Liver (tissue), 9 donors: ENCODE results near the gene SH3PXD2A. TPM values are rescaled to one million over a fixed set of nuclear protein-coding genes. Genes with fewer than 3 reads are reported as not detected.

ENCODE experiments used
- DNase-seq: peaks from one replicate; pipeline ENCODE4 v3.0.0-alpha.2; 2017; ENCODE audit warnings: low spot score
- H3K27ac ChIP-seq, 2 donors: one replicate each; pipeline ENCODE4 v1.7.0; 2013; ENCODE audit warnings: inconsistent platforms in 2 of 2, low read length in 2 of 2, control low read depth in 1 of 2, low read depth in 1 of 2, mild to moderate bottlenecking in 1 of 2
- H3K27me3 ChIP-seq, 4 donors: one replicate each; pipeline versions ENCODE4 v1.6.1 to v1.7.0; 2013; ENCODE audit warnings: low read length in 3 of 4, inconsistent platforms in 1 of 4, mild to moderate bottlenecking in 1 of 4, moderate library complexity in 1 of 4; ENCODE audit not compliant: control insufficient read depth in 4 of 4, insufficient read depth in 4 of 4
- H3K36me3 ChIP-seq, 4 donors: one replicate each; pipeline versions ENCODE4 v1.6.1 to v1.7.0; 2013; ENCODE audit warnings: low read length in 3 of 4, mild to moderate bottlenecking in 3 of 4, low read depth in 1 of 4, moderate library complexity in 1 of 4; ENCODE audit not compliant: control insufficient read depth in 4 of 4, insufficient read depth in 3 of 4
- H3K4me1 ChIP-seq, 4 donors: one replicate each; pipeline versions ENCODE4 v1.6.1 to v1.7.0; 2013; ENCODE audit warnings: low read length in 3 of 4, mild to moderate bottlenecking in 3 of 4, moderate library complexity in 1 of 4; ENCODE audit not compliant: control insufficient read depth in 4 of 4, insufficient read depth in 4 of 4
- H3K4me3 ChIP-seq, 3 donors: one replicate each; pipeline versions ENCODE4 v1.6.1 to v1.7.0; 2013; ENCODE audit warnings: low read length in 3 of 3, control low read depth in 1 of 3, low read depth in 1 of 3, mild to moderate bottlenecking in 1 of 3
- H3K9ac ChIP-seq, 2 donors: one replicate each; pipeline ENCODE4 v1.7.0; 2013; ENCODE audit warnings: low read length in 2 of 2, mild to moderate bottlenecking in 2 of 2, moderate library complexity in 2 of 2, control low read depth in 1 of 2, low read depth in 1 of 2
- H3K9me3 ChIP-seq, 4 donors: one replicate each; pipeline versions ENCODE4 v1.6.1 to v1.7.0; 2013; ENCODE audit warnings: low read length in 3 of 4; ENCODE audit not compliant: control insufficient read depth in 4 of 4
- FOXA1 ChIP-seq: IDR thresholded peaks from 2 replicates; pipeline ENCODE4 v1.6.1; 2016; ENCODE audit warnings: antibody characterized with exemption
- GABPA ChIP-seq, 2 donors: IDR thresholded peaks in 1 of 2; conservative IDR thresholded peaks in 1 of 2; 2 replicates each; pipeline ENCODE4 v1.6.1; 2016; ENCODE audit warnings: antibody characterized with exemption in 2 of 2, mild to moderate bottlenecking in 1 of 2, moderate library complexity in 1 of 2
- HNF4A ChIP-seq, 2 donors: conservative IDR thresholded peaks; 2 replicates each; pipeline ENCODE4 v1.6.1; 2016; ENCODE audit warnings: antibody characterized with exemption in 2 of 2, mild to moderate bottlenecking in 2 of 2
- JUND ChIP-seq, 2 donors: IDR thresholded peaks; 2 replicates each; pipeline ENCODE4 v1.6.1; 2016; ENCODE audit warnings: antibody characterized with exemption in 2 of 2
- NR2F2 ChIP-seq: IDR thresholded peaks from 2 replicates; pipeline ENCODE4 v1.6.1; 2016; ENCODE audit warnings: antibody characterized with exemption
- RAD21 ChIP-seq, 2 donors: IDR thresholded peaks; 2 replicates each; pipeline ENCODE4 v1.6.1; 2016; ENCODE audit warnings: antibody characterized with exemption in 2 of 2, mild to moderate bottlenecking in 2 of 2
- RXRA ChIP-seq, 2 donors: IDR thresholded peaks; 2 replicates each; pipeline ENCODE4 v1.6.1; 2017 to 2018; ENCODE audit warnings: antibody characterized with exemption in 2 of 2, mild to moderate bottlenecking in 1 of 2
- SP1 ChIP-seq: IDR thresholded peaks from 2 replicates; pipeline ENCODE4 v1.6.1; 2018; ENCODE audit warnings: antibody characterized with exemption, mild to moderate bottlenecking
- TAF1 ChIP-seq: conservative IDR thresholded peaks from 2 replicates; pipeline ENCODE4 v1.6.1; 2016; ENCODE audit warnings: antibody characterized with exemption, mild to moderate bottlenecking
- YY1 ChIP-seq: IDR thresholded peaks from 2 replicates; pipeline ENCODE4 v1.6.1; 2016; ENCODE audit warnings: antibody characterized with exemption, mild to moderate bottlenecking
- WGBS: extraction: QIAGEN DNeasy Blood & Tissue Kit; methylation state at CpG from one replicate; pipeline ENCODE4 v1.1.7; 2013; 5-methylcytosine and 5-hydroxymethylcytosine counted together
- polyA plus RNA-seq, 2 donors: library from polyadenylated mRNA; stranded (reverse) in 1 of 2; unstranded in 1 of 2; fragments of 200-250 nt in 1 of 2; fragments of >200 nt in 1 of 2; fragmentation: Nextera tagmentation in 1 of 2; extraction: Ambion mirVana in 1 of 2; gene quantifications; one replicate each; pipeline versions ENCODE4 v1.2.1 to v1.2.3, GENCODE V29; 2013 to 2015
- total RNA-seq, 2 donors: library from RNA; depleted of rRNA; stranded (reverse); fragments of >200 nt; gene quantifications; one replicate each; pipeline ENCODE4 v1.2.3, GENCODE V29; 2014
- TF ChIP-seq, protein P1 (sequence below): IDR thresholded peaks from 2 replicates; pipeline ENCODE4 v1.6.1; 2016; ENCODE audit warnings: antibody characterized with exemption, mild to moderate bottlenecking
- TF ChIP-seq, protein P2 (sequence below): fragments of 150-350 bp; IDR thresholded peaks from 2 replicates; pipeline ENCODE4 v1.5.1; 2017; ENCODE audit warnings: improper control_type of control experiment, low read depth, low read length; ENCODE audit not compliant: missing input control
- TF ChIP-seq, protein P3 (sequence below): IDR thresholded peaks from 2 replicates; pipeline ENCODE4 v1.6.1; 2016; ENCODE audit warnings: antibody characterized with exemption
- TF ChIP-seq, protein P4 (sequence below): IDR thresholded peaks from 2 replicates; pipeline ENCODE4 v1.6.1; 2016; ENCODE audit warnings: antibody characterized with exemption
- donor health status: healthy.
- donor health status: healthy.
- donor health status: healthy.
- donor health status: healthy.
- donor health status: healthy.

SH3PXD2A gene
- total and polyA plus RNA-seq, 4 donors, result 0.82 to 5.5 (median 3.9) TPM

DNA sequence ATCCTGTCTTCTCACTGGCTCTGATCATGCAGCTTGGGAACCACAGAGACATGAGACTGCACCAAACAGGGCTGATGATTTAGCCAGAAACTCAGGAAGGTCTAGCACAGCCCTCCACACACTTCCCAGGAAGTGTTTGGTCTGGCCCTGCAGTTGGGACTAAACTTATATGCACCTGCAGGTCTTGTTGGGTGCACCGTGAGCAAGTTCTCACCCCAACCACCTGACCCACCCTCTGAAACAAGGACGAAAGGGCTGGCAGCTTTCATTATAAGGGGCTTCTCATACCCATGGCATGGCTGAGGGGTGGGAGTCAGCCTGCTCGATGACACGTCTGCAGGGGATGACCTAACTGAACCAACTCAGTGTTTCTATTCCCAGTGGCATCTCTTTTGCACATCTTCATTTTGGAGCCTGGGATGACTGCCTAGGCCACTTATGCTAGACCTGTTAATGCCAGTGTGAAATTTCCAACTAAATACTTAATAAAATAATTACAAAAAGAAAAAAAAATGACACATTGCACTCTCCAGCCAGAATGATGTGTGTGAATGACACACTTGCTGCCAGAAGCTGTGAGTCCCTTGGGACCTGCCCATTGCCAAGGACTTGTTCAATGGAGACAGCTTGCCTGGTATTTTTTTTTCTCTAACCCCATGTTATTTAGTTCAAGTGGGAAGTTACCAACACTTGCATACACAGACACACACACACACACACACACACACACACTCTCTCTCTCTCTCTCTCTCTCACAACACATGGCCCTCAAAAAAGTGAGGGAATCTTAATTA lies 259.2 kb downstream of the SH3PXD2A start:
- Histone ChIP-seq H3K4me3 (no peak overlapping the region), H3K9me3 (no peaks in the 10 kb centered on the region), H3K27ac (no peak overlapping the region), H3K9ac (no peak overlapping the region), H3K27me3 (no peaks in the 10 kb centered on the region), H3K36me3 (peaks cover 0 to 1% (median 0%) of the 10 kb centered on the region in 4 donors), H3K4me1 (no peaks in the 10 kb centered on the region)
- DNase-seq, result no peak
- TF ChIP-seq RXRA (IDR thresholded peaks at IDR 0.05) (no peak), NR2F2 (no peak), JUND (IDR thresholded peaks at IDR 0.05) (no peak)
- TF ChIP-seq, protein P1, sequence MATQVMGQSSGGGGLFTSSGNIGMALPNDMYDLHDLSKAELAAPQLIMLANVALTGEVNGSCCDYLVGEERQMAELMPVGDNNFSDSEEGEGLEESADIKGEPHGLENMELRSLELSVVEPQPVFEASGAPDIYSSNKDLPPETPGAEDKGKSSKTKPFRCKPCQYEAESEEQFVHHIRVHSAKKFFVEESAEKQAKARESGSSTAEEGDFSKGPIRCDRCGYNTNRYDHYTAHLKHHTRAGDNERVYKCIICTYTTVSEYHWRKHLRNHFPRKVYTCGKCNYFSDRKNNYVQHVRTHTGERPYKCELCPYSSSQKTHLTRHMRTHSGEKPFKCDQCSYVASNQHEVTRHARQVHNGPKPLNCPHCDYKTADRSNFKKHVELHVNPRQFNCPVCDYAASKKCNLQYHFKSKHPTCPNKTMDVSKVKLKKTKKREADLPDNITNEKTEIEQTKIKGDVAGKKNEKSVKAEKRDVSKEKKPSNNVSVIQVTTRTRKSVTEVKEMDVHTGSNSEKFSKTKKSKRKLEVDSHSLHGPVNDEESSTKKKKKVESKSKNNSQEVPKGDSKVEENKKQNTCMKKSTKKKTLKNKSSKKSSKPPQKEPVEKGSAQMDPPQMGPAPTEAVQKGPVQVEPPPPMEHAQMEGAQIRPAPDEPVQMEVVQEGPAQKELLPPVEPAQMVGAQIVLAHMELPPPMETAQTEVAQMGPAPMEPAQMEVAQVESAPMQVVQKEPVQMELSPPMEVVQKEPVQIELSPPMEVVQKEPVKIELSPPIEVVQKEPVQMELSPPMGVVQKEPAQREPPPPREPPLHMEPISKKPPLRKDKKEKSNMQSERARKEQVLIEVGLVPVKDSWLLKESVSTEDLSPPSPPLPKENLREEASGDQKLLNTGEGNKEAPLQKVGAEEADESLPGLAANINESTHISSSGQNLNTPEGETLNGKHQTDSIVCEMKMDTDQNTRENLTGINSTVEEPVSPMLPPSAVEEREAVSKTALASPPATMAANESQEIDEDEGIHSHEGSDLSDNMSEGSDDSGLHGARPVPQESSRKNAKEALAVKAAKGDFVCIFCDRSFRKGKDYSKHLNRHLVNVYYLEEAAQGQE, result no peak
- 94% methylated on average over 4 of the region's 4 CpGs for WGBS

DNA sequence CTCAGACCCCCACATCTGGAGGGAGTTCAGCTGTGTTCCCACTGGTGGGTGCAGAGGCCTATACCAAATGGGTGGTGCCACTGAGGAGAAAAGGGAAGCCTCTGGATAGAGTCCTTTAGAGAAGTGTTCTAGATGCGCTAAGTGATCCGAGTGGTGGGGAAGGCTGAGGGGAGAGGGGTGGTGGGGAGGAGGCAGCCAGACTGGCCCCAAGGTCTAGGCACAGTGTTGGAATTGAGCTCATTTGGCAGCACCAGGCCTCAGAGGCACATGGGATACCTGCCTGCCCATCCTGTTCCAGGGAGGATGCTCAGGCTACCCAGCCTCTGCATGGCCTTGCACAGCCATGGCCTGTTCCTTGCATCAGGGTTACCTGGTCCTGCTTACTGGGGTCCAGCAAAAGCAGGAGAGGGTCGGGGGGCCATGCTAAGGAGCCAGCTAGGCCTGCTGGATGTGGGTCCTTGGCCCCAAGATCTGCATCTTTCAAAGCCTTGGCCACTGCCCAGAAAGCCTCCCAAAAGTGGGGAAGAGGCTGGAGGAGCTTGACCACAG lies 262.3 kb downstream of the SH3PXD2A start:
- Histone ChIP-seq H3K4me3 (no peak overlapping the region), H3K36me3 (no peaks in the 10 kb centered on the region), H3K4me1 (peaks cover 0 to 10% (median 4%) of the 10 kb centered on the region in 4 donors), H3K9ac (no peak overlapping the region), H3K9me3 (no peaks in the 10 kb centered on the region), H3K27me3 (no peaks in the 10 kb centered on the region), H3K27ac (no peak overlapping the region)
- DNase-seq, result no peak
- TF ChIP-seq, protein P2, sequence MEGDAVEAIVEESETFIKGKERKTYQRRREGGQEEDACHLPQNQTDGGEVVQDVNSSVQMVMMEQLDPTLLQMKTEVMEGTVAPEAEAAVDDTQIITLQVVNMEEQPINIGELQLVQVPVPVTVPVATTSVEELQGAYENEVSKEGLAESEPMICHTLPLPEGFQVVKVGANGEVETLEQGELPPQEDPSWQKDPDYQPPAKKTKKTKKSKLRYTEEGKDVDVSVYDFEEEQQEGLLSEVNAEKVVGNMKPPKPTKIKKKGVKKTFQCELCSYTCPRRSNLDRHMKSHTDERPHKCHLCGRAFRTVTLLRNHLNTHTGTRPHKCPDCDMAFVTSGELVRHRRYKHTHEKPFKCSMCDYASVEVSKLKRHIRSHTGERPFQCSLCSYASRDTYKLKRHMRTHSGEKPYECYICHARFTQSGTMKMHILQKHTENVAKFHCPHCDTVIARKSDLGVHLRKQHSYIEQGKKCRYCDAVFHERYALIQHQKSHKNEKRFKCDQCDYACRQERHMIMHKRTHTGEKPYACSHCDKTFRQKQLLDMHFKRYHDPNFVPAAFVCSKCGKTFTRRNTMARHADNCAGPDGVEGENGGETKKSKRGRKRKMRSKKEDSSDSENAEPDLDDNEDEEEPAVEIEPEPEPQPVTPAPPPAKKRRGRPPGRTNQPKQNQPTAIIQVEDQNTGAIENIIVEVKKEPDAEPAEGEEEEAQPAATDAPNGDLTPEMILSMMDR, result no peak
- TF ChIP-seq RAD21 (IDR thresholded peaks at IDR 0.05) (no peak), SP1 (no peak), FOXA1 (no peak), TAF1 (no peak), HNF4A (conservative IDR thresholded peaks at IDR 0.05) (no peak), YY1 (no peak), GABPA (IDR thresholded peaks at IDR 0.05 in 1 of 2, conservative IDR thresholded peaks at IDR 0.05 in 1 of 2) (no peak)
- TF ChIP-seq, protein P3, sequence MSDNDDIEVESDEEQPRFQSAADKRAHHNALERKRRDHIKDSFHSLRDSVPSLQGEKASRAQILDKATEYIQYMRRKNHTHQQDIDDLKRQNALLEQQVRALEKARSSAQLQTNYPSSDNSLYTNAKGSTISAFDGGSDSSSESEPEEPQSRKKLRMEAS, result no peak
- TF ChIP-seq, protein P4, sequence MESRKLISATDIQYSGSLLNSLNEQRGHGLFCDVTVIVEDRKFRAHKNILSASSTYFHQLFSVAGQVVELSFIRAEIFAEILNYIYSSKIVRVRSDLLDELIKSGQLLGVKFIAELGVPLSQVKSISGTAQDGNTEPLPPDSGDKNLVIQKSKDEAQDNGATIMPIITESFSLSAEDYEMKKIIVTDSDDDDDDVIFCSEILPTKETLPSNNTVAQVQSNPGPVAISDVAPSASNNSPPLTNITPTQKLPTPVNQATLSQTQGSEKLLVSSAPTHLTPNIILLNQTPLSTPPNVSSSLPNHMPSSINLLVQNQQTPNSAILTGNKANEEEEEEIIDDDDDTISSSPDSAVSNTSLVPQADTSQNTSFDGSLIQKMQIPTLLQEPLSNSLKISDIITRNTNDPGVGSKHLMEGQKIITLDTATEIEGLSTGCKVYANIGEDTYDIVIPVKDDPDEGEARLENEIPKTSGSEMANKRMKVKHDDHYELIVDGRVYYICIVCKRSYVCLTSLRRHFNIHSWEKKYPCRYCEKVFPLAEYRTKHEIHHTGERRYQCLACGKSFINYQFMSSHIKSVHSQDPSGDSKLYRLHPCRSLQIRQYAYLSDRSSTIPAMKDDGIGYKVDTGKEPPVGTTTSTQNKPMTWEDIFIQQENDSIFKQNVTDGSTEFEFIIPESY, result no peak
- 82% methylated on average over 3 of the region's 3 CpGs for WGBS
